ENCODE results near the gene AGAP1. TPM values are rescaled to one million over a fixed set of nuclear protein-coding genes. Genes with fewer than 3 reads are reported as not detected.

The AGAP1 gene
- polyA plus RNA-seq, 2 of the 4 experiments (the other 2 are of a cell fraction) = 20.2 to 21.9 TPM

DNA sequence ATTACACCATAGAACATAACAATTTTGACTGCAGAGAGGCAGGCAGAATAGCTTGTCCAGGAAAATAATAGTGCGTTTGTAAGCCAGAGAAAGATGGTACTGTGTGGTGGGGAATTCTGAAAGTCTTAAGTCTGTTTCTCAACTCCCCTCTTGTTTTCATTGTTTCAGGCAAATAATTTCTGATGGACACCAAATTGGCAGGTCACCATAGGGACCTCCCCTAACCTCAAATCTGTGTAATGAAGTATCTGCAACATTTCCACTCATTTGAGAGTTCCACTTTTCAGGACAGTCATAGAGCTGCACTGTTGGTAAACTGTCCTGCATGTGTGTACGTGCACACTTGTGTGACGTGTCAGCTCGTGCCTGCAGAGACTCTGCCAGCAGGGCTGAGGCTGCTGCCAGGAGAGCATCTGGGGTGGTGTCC lies 195.6 kb downstream of the AGAP1 start:
- 94% methylated on average over 4 of the region's 4 CpGs for WGBS (ENCODE audit: missing lambda C conversion rate)
- no peak overlapping the region for H3K4me2 ChIP-seq
- no peak for FAIRE-seq
- ChIA-PET POLR2A (no interaction called here), CTCF (interaction anchor here (1.7 kb wide), 1 partner anchor 19 kb away, joined by 3 read pairs; no protein-coding TSS in a partner anchor)
- H3K4me1 ChIP-seq = no peaks in the 10 kb centered on the region
- no peak for ATAC-seq
- no peaks in the 10 kb centered on the region for H3K9me3 ChIP-seq
- H3K4me3 ChIP-seq = no peak overlapping the region
- TF ChIP-seq MAFK (IDR thresholded peaks at IDR 0.05; ENCODE audit: partially characterized antibody) (no peak), CHD2 (IDR thresholded peaks at IDR 0.05; ENCODE audit: low read length, partially characterized antibody) (no peak), ZSCAN20 (CRISPR knock-in tag; IDR thresholded peaks at IDR 0.05) (no peak), MYC (IDR thresholded peaks at IDR 0.05; ENCODE audit: borderline replicate concordance, low read length) (no peak), RAD21 (conservative IDR thresholded peaks at IDR 0.05 in 1 of 2, IDR thresholded peaks at IDR 0.05 in 1 of 2) (no peak), NPAS2 (CRISPR knock-in tag; IDR thresholded peaks at IDR 0.05; ENCODE audit: borderline replicate concordance) (no peak), PHF8 (IDR thresholded peaks at IDR 0.05; ENCODE audit: borderline replicate concordance, low read depth) (no peak), ZNF302 (CRISPR knock-in tag; IDR thresholded peaks at IDR 0.05) (no peak), KDM1A (IDR thresholded peaks at IDR 0.05; ENCODE audit: low read depth) (no peak), NR3C1 (IDR thresholded peaks at IDR 0.05) (no peak), RCOR1 (IDR thresholded peaks at IDR 0.05; ENCODE audit: low read depth, low read length) (no peak), TP53 (CRISPR knock-in tag; IDR thresholded peaks at IDR 0.05) (no peak), RARB (CRISPR knock-in tag; IDR thresholded peaks at IDR 0.05) (no peak), CBX2 (IDR thresholded peaks at IDR 0.05; ENCODE audit: borderline replicate concordance, low read depth) (no peak), JUNB (IDR thresholded peaks at IDR 0.05) (no peak)
- TF ChIP-seq, protein P1, sequence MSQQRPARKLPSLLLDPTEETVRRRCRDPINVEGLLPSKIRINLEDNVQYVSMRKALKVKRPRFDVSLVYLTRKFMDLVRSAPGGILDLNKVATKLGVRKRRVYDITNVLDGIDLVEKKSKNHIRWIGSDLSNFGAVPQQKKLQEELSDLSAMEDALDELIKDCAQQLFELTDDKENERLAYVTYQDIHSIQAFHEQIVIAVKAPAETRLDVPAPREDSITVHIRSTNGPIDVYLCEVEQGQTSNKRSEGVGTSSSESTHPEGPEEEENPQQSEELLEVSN (IDR thresholded peaks at IDR 0.05; ENCODE audit: borderline replicate concordance, low read depth) = no peak
- TF ChIP-seq, protein P2, sequence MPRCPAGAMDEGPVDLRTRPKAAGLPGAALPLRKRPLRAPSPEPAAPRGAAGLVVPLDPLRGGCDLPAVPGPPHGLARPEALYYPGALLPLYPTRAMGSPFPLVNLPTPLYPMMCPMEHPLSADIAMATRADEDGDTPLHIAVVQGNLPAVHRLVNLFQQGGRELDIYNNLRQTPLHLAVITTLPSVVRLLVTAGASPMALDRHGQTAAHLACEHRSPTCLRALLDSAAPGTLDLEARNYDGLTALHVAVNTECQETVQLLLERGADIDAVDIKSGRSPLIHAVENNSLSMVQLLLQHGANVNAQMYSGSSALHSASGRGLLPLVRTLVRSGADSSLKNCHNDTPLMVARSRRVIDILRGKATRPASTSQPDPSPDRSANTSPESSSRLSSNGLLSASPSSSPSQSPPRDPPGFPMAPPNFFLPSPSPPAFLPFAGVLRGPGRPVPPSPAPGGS (IDR thresholded peaks at IDR 0.05) = no peak
- TF ChIP-seq, protein P3, sequence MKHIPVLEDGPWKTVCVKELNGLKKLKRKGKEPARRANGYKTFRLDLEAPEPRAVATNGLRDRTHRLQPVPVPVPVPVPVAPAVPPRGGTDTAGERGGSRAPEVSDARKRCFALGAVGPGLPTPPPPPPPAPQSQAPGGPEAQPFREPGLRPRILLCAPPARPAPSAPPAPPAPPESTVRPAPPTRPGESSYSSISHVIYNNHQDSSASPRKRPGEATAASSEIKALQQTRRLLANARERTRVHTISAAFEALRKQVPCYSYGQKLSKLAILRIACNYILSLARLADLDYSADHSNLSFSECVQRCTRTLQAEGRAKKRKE (CRISPR knock-in tag; IDR thresholded peaks at IDR 0.05; ENCODE audit: low read depth) = no peak
- TF ChIP-seq, protein P4, sequence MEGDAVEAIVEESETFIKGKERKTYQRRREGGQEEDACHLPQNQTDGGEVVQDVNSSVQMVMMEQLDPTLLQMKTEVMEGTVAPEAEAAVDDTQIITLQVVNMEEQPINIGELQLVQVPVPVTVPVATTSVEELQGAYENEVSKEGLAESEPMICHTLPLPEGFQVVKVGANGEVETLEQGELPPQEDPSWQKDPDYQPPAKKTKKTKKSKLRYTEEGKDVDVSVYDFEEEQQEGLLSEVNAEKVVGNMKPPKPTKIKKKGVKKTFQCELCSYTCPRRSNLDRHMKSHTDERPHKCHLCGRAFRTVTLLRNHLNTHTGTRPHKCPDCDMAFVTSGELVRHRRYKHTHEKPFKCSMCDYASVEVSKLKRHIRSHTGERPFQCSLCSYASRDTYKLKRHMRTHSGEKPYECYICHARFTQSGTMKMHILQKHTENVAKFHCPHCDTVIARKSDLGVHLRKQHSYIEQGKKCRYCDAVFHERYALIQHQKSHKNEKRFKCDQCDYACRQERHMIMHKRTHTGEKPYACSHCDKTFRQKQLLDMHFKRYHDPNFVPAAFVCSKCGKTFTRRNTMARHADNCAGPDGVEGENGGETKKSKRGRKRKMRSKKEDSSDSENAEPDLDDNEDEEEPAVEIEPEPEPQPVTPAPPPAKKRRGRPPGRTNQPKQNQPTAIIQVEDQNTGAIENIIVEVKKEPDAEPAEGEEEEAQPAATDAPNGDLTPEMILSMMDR (IDR thresholded peaks at IDR 0.05) = no peak
- TF ChIP-seq, protein P5, sequence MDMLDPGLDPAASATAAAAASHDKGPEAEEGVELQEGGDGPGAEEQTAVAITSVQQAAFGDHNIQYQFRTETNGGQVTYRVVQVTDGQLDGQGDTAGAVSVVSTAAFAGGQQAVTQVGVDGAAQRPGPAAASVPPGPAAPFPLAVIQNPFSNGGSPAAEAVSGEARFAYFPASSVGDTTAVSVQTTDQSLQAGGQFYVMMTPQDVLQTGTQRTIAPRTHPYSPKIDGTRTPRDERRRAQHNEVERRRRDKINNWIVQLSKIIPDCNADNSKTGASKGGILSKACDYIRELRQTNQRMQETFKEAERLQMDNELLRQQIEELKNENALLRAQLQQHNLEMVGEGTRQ (IDR thresholded peaks at IDR 0.05) = no peak
- no peak overlapping the region for H3K27ac ChIP-seq
- no peak for DNase-seq (ENCODE audit: low read depth in 1 of 2, low spot score in 1 of 2)

DNA sequence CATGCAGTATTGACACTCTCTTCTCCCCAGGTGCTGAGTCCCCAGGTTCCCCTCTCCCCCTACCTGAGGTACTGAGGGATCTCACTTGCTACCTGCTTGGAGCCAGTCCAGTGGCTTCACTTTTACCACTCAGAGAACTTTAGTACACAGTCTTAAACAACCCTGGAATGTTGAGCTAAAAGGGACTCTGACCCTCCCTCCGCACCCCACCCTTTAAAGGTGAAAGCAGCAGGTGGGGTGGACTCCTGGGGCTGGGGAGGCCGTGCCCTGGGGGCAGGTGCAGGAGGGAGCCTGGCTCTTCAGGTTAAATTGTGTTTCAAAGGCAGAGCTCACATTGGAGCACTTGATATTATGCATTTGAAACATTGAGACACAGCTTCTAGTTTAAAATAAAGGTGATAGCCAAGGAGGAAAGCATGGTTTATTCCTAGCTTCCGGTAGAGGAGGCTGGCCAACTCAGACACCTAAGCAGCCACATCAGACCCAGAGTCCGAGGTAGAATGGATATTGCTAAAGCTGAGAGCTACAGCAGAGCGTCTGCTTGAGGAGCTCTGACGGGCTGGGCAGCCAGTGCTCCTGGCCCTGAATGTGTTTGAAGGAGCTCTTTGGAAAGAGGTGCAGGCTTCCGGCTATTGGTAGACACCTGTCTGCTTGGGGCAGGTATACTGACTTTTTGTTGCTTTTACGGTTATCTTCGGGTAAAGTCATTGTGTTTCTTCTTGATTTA lies 196.4 kb downstream of the AGAP1 start:
- Histone ChIP-seq H3K4me3 (no peak overlapping the region), H3K4me2 (no peak overlapping the region), H3K27ac (no peak overlapping the region), H3K4me1 (no peaks in the 10 kb centered on the region), H3K9me3 (no peaks in the 10 kb centered on the region)
- ChIA-PET POLR2A (no interaction called here), CTCF (interaction anchor here (0.7 to 1.7 kb wide), 2 partner anchors 20 to 95 kb away, joined by 3 read pairs; no protein-coding TSS in a partner anchor)
- DNase-seq (ENCODE audit: low read depth in 1 of 2, low spot score in 1 of 2) (no peak), FAIRE-seq (no peak), ATAC-seq (no peak)
- no peak for TF ChIP-seq HDAC2 (IDR thresholded peaks at IDR 0.05)
- TF ChIP-seq FOXS1 (CRISPR knock-in tag; IDR thresholded peaks at IDR 0.05) = no peak
- no peak for TF ChIP-seq GATA3 (IDR thresholded peaks at IDR 0.05; ENCODE audit: borderline replicate concordance)
- TF ChIP-seq PHF8 (IDR thresholded peaks at IDR 0.05; ENCODE audit: borderline replicate concordance, low read depth) = no peak
- no peak for TF ChIP-seq ZC3H11A (IDR thresholded peaks at IDR 0.05)
- TF ChIP-seq TP53 (CRISPR knock-in tag; IDR thresholded peaks at IDR 0.05) = no peak
- TF ChIP-seq HOXA7 (CRISPR knock-in tag; IDR thresholded peaks at IDR 0.05) = no peak
- TF ChIP-seq CBX2 (IDR thresholded peaks at IDR 0.05; ENCODE audit: borderline replicate concordance, low read depth) = no peak
- no peak for TF ChIP-seq MAFK (IDR thresholded peaks at IDR 0.05; ENCODE audit: partially characterized antibody)
- TF ChIP-seq TFCP2L1 (CRISPR knock-in tag; IDR thresholded peaks at IDR 0.05) = no peak
- no peak for TF ChIP-seq JUN (IDR thresholded peaks at IDR 0.05)
- no peak for TF ChIP-seq MAZ (IDR thresholded peaks at IDR 0.05; ENCODE audit: borderline replicate concordance, low read depth, low read length)
- TF ChIP-seq SMC3 (IDR thresholded peaks at IDR 0.05) = no peak
- no peak for TF ChIP-seq ESRRA (IDR thresholded peaks at IDR 0.05; ENCODE audit: borderline replicate concordance, low read length)
- no peak for TF ChIP-seq POLR2A (IDR thresholded peaks at IDR 0.05; ENCODE audit: low read length)
- no peak for TF ChIP-seq FOSL2 (IDR thresholded peaks at IDR 0.05)
- no peak for TF ChIP-seq FOSL2 (CRISPR knock-in tag; IDR thresholded peaks at IDR 0.05)
- no peak for TF ChIP-seq RARB (CRISPR knock-in tag; IDR thresholded peaks at IDR 0.05)
- TF ChIP-seq HES2 (IDR thresholded peaks at IDR 0.05) = no peak
- WGBS (ENCODE audit: missing lambda C conversion rate) = 93% methylated on average over 9 of the region's 9 CpGs

All from A549 (cell line).